Vagina (tissue), 2 donors: ENCODE data around the gene ANXA2R. TPM values are rescaled to one million over a fixed set of nuclear protein-coding genes. Genes with fewer than 3 reads are reported as not detected.
A peak's percentile ranks its signal among the peaks of the same experiment; 100 is the strongest.

Experiments used
- DNase-seq, 2 donors: peaks; one replicate each; pipeline ENCODE4 v3.0.0-alpha.2; 2017; ENCODE audit errors: extremely low spot score in 2 of 2
- H3K27ac ChIP-seq: fragments of 200-600 bp; sonication (generic); one replicate; pipeline ENCODE4 v1.5.1; 2019
- H3K27me3 ChIP-seq: fragments of 200-600 bp; sonication (generic); one replicate; pipeline ENCODE4 v1.5.1; 2019
- H3K36me3 ChIP-seq, 2 donors: fragments of 200-600 bp; sonication (generic); one replicate each; pipeline ENCODE4 v1.5.1; 2017 to 2019
- H3K4me1 ChIP-seq: fragments of 200-600 bp; sonication (generic); one replicate; pipeline ENCODE4 v1.5.1; 2019
- H3K4me3 ChIP-seq, 2 donors: fragments of 200-600 bp; sonication (generic); 1 replicate in 1 of 2; 2 replicates in 1 of 2; pipeline ENCODE4 v1.5.1; 2016 to 2019
- H3K9me3 ChIP-seq: fragments of 200-600 bp; sonication (generic); one replicate; pipeline ENCODE4 v1.5.1; 2019
- POLR2A ChIP-seq, 2 donors: fragments of 450-650 bp; IDR thresholded peaks; one replicate each; pipeline ENCODE4 v1.6.1; 2017; ENCODE audit warnings: antibody characterized with exemption in 2 of 2, mild to moderate bottlenecking in 2 of 2, moderate library complexity in 2 of 2
- POLR2AphosphoS5 ChIP-seq, 2 donors: sonication (generic); formaldehyde crosslinking; IDR thresholded peaks; one replicate each; pipeline ENCODE4 v1.9.0; 2017; ENCODE audit warnings: antibody characterized with exemption in 2 of 2, mild to moderate bottlenecking in 2 of 2, low read depth in 1 of 2; ENCODE audit not compliant: insufficient read depth in 1 of 2
- intact Hi-C: fragments of 100-400 bp; cut with DNase I; formaldehyde crosslinking; loops from one replicate; pipeline ENCODE4 v1.15.1; 2023
- total RNA-seq: library from RNA; depleted of rRNA; stranded (reverse); fragments of >200 nt; gene quantifications from one replicate; pipeline ENCODE4 v1.2.3, GENCODE V29; 2016
- TF ChIP-seq, protein P1 (sequence below), 3 experiments: fragments of 450-650 bp in 2 of 3; fragments of 200-600 bp in 1 of 3; sonication (generic) in 1 of 3; IDR thresholded peaks; one replicate each; pipeline ENCODE4 v1.5.1; 2017 to 2019; ENCODE audit warnings: antibody characterized with exemption in 3 of 3, mild to moderate bottlenecking in 2 of 3, moderate library complexity in 2 of 3

Gene ANXA2R
- total RNA-seq, 1 donor from 2014 or later, result 10.6 TPM

DNA sequence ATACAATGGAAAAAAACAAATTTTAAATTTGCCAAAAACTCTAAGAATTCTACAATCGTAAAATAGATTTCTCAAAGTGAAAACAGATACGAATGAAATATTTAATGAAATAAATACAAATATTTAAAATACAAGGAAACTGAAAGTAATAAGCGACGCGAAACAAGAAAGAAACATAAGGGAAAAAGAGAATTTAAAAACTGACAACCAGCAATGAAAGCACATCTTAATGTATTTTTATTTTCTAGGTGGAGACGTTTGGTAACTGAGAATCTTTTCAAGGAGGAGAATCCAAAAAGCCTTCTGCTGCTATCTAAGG, 1.0 kb downstream of the ANXA2R start:
- Histone ChIP-seq H3K36me3 (no peaks in the 10 kb centered on the region), H3K4me3 (peak overlapping the region; percentile 49 to 58), H3K27me3 (no peaks in the 10 kb centered on the region), H3K4me1 (no peaks in the 10 kb centered on the region), H3K9me3 (no peaks in the 10 kb centered on the region), H3K27ac (peak overlapping the region; percentile 83)
- TF ChIP-seq, protein P1, sequence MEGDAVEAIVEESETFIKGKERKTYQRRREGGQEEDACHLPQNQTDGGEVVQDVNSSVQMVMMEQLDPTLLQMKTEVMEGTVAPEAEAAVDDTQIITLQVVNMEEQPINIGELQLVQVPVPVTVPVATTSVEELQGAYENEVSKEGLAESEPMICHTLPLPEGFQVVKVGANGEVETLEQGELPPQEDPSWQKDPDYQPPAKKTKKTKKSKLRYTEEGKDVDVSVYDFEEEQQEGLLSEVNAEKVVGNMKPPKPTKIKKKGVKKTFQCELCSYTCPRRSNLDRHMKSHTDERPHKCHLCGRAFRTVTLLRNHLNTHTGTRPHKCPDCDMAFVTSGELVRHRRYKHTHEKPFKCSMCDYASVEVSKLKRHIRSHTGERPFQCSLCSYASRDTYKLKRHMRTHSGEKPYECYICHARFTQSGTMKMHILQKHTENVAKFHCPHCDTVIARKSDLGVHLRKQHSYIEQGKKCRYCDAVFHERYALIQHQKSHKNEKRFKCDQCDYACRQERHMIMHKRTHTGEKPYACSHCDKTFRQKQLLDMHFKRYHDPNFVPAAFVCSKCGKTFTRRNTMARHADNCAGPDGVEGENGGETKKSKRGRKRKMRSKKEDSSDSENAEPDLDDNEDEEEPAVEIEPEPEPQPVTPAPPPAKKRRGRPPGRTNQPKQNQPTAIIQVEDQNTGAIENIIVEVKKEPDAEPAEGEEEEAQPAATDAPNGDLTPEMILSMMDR (IDR thresholded peaks at IDR 0.05), result no peak
- TF ChIP-seq POLR2A (IDR thresholded peaks at IDR 0.05) (no peak), POLR2AphosphoS5 (IDR thresholded peaks at IDR 0.05; ENCODE audit: insufficient read depth in 1 of 2, low read depth in 1 of 2) (no peak)
- no peak for DNase-seq
- intact Hi-C loops, result loop anchor here (5.0 kb wide), 1 partner anchor 87 kb away; no protein-coding TSS in a partner anchor

DNA sequence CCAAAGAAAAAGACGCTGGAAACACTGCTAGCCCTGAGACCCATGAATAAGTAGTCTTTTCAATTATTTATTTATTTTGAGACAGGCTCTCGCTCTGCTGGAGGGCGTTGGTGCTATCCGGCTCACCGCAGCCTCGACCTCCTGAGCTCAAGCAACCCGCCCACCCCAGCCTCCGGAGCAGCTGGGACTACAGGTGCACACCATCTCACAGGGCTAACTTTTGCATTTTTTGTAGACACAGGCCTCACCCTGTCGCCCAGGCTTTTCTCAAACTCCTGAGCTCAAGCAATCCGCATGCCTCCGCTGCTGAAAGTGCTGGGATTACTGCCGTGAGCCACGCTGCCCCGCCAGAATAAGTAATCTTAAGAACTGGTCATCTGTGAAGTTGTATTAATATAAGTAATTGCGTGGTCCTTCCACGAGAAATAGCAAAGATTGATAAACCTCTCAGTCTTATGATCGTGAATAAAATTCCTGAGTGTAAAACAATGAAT, 1.6 kb downstream of the ANXA2R start:
- no peaks in the 10 kb centered on the region for H3K4me1 ChIP-seq
- no peaks in the 10 kb centered on the region for H3K36me3 ChIP-seq
- peak overlapping the region; percentile 81 for H3K27ac ChIP-seq
- peak overlapping the region; percentile 36 to 41 for H3K4me3 ChIP-seq
- intact Hi-C loops, result loop anchor here (5.0 kb wide), 1 partner anchor 86 kb away; no protein-coding TSS in a partner anchor
- DNase-seq, result no peak
- no peaks in the 10 kb centered on the region for H3K9me3 ChIP-seq
- no peaks in the 10 kb centered on the region for H3K27me3 ChIP-seq
- TF ChIP-seq POLR2AphosphoS5 (IDR thresholded peaks at IDR 0.05; ENCODE audit: insufficient read depth in 1 of 2, low read depth in 1 of 2), result no peak

GRCh38 chr5:43037636-43038495, 2.3 kb downstream of the ANXA2R start:
- peak in 1 of 2 donors; percentile 46 for TF ChIP-seq POLR2AphosphoS5 (IDR thresholded peaks at IDR 0.05; ENCODE audit: insufficient read depth in 1 of 2, low read depth in 1 of 2)
- TF ChIP-seq, protein P1 (IDR thresholded peaks at IDR 0.05), result no peak
- Histone ChIP-seq H3K27me3 (no peaks in the 10 kb centered on the region), H3K4me1 (no peaks in the 10 kb centered on the region), H3K27ac (peak overlapping the region; percentile 81), H3K4me3 (peak overlapping the region; percentile 36 to 41), H3K9me3 (no peaks in the 10 kb centered on the region), H3K36me3 (no peaks in the 10 kb centered on the region)
- DNase-seq, result no peak
- intact Hi-C loops, result loop anchor here (5.0 kb wide), 1 partner anchor 86 kb away; no protein-coding TSS in a partner anchor

GRCh38 chr5:43036856-43037635, 3.1 kb downstream of the ANXA2R start:
- Histone ChIP-seq H3K4me3 (peak overlapping the region; percentile 36 to 41), H3K9me3 (no peaks in the 10 kb centered on the region), H3K27ac (peak overlapping the region; percentile 81), H3K4me1 (no peaks in the 10 kb centered on the region), H3K36me3 (no peaks in the 10 kb centered on the region), H3K27me3 (no peaks in the 10 kb centered on the region)
- no peak for DNase-seq
- TF ChIP-seq POLR2AphosphoS5 (IDR thresholded peaks at IDR 0.05; ENCODE audit: insufficient read depth in 1 of 2, low read depth in 1 of 2) (peak in 1 of 2 donors; percentile 15), POLR2A (IDR thresholded peaks at IDR 0.05) (no peak)
- TF ChIP-seq, protein P1 (IDR thresholded peaks at IDR 0.05), result no peak
- intact Hi-C loops, result loop anchor here (5.0 kb wide), 1 partner anchor 85 kb away; no protein-coding TSS in a partner anchor

GRCh38 chr5:43036409-43036808, 3.7 kb downstream of the ANXA2R start:
- peak overlapping the region; percentile 81 for H3K27ac ChIP-seq
- H3K4me1 ChIP-seq, result no peaks in the 10 kb centered on the region
- no peak for DNase-seq
- no peak for TF ChIP-seq POLR2A (IDR thresholded peaks at IDR 0.05)
- intact Hi-C loops, result loop anchor here (5.0 kb wide), 1 partner anchor 84 kb away; no protein-coding TSS in a partner anchor
- H3K4me3 ChIP-seq, result no peak overlapping the region
- H3K27me3 ChIP-seq, result no peaks in the 10 kb centered on the region
- H3K36me3 ChIP-seq, result no peaks in the 10 kb centered on the region
- H3K9me3 ChIP-seq, result no peaks in the 10 kb centered on the region
